A549 treated with AZD2906 at 1 μM for 4 hours (cell line): ENCODE data around the gene GRK7. TPM values are rescaled to one million over a fixed set of nuclear protein-coding genes. Genes with fewer than 3 reads are reported as not detected.

Experiments
- total RNA-seq: library from RNA; stranded (reverse); fragments of 200-300 nt; extraction: Qiagen RNA extraction; gene quantifications from 5 replicates; pipeline ENCODE4 v1.2.3, GENCODE V29; 2022

GRK7 gene, protein sequence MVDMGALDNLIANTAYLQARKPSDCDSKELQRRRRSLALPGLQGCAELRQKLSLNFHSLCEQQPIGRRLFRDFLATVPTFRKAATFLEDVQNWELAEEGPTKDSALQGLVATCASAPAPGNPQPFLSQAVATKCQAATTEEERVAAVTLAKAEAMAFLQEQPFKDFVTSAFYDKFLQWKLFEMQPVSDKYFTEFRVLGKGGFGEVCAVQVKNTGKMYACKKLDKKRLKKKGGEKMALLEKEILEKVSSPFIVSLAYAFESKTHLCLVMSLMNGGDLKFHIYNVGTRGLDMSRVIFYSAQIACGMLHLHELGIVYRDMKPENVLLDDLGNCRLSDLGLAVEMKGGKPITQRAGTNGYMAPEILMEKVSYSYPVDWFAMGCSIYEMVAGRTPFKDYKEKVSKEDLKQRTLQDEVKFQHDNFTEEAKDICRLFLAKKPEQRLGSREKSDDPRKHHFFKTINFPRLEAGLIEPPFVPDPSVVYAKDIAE (N-terminal part only)
- 0.02 to 0.05 TPM in 2 of 5 replicates, not detected in the others for total RNA-seq

DNA sequence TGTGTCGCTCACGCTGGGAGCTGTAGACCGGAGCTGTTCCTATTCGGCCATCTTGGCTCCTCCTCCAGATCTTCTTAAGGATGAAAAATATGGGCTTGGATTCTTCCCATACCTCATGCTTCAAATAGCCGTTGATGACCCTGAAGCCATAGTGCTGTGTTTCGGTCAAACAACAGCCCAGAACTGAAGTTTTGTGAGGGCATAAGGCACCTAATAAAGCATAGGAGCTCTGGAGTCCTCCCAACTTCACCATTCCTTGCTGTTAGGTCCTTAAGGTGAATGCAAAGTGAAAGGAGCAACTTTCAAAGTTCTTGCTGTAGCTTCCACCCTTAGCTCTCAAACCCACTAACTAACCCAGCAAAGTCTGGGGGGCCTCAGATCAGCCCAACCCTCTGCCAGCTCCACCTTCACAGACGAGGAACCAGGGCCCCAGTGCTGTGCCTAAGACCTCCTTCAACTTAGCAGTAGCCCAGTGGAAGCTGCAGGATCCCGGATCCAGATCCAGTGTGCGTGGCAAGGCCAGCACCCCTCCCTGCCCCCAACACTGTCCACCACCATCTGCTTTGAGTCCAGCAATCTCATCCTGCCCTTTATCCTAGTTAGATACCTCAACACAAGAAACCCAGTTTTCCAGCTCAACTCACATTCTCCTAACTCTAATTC, at the start of gene GRK7:
GRK7 (plus strand) TSS at position 321 of the 663 bp plus-strand sequence. CDS start 14,877 bp downstream, outside the sequence.

DNA sequence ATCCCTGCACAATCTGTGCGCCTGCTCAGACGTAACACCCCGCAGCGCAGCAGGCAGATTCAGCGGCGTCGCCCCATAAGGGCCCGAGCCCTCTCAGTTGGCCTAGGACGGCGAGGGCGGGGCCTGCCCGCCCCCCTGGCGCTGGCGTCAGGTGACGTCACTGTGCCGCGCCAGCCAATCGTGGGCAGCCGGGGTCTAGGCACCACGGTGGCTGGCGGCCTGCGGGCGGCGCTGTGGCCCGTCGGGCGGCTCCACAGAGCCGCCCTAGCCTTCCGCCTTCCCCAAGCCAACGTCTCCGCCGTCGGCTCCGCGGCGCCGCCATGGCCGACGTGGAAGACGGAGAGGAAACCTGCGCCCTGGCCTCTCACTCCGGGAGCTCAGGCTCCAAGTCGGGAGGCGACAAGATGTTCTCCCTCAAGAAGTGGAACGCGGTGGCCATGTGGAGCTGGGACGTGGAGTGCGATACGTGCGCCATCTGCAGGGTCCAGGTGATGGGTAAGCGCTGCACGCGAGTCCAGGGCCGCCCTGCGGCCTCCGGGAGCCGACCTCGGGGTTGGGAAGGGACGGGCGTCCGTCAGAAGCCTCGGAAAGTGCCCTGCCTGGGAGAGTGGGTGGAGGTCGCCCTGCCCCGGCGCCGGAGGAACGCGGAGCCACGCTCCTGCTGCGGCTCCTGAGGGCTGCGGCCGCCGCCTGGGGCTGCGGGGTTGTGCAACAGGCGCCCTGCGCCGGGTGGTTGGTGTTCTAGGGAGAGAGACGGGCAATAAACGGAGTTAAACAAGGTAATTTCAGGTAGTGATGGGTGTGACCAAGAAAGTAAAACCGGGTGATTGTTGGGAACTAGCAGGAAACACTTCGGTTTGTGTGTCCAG, 25.0 kb upstream of the GRK7 start, which contains the start of gene RNF7:
RNF7 (plus strand) TSS at position 277 of the 869 bp plus-strand sequence; CDS start at position 321, 44 bp downstream.

Other genes with a start within 250 kb of the GRK7 start
- 118 to 141 TPM (median 129 TPM) in 5 replicates for gene RNF7, start 25.1 kb upstream of the GRK7 start, total RNA-seq
- gene ATP1B3, start 113.2 kb downstream of the GRK7 start, total RNA-seq, result 172 to 199 TPM (median 188 TPM) in 5 replicates